Stimulated activated CD4-positive, alpha-beta T cell treated with anti-CD3 and anti-CD28 coated beads, Interleukin-15, amount 100 ng/mL, for 1 hour (primary cell): ENCODE data around the gene KRT81.
"Not testable (repeated sequence)": the region's sequence is repeated elsewhere in the genome, so short reads cannot be mapped to it uniquely, and the experiment has no call there.

Experiments used
- DNase-seq, 2 donors: peaks; one replicate each; pipeline ENCODE4 v3.0.0-alpha.2; 2020; ENCODE audit warnings: low read depth in 1 of 2, low spot score in 1 of 2

Gene KRT81

GRCh38 chr12:52298677-52299190, 7.4 kb upstream of the KRT81 start:
- DNase-seq: no peak

- DNase-seq: no peak
Measured at GRCh38 chr12:52296572-52297215, 5.4 kb upstream of the KRT81 start.

GRCh38 chr12:52295663-52296062, 4.3 kb upstream of the KRT81 start:
- DNase-seq: no peak

GRCh38 chr12:52294803-52295202, 3.5 kb upstream of the KRT81 start:
- no peak for DNase-seq

GRCh38 chr12:52293926-52294325, 2.6 kb upstream of the KRT81 start:
- no peak for DNase-seq

GRCh38 chr12:52290483-52291134, 725 bp downstream of the KRT81 start:
- not testable (repeated sequence) for DNase-seq

GRCh38 chr12:52287816-52288805, 3.2 kb downstream of the KRT81 start:
- DNase-seq: not testable (repeated sequence)

- DNase-seq: not testable (repeated sequence)
Measured at GRCh38 chr12:52286857-52287785, 4.2 kb downstream of the KRT81 start.

- DNase-seq: no peak
Measured at GRCh38 chr12:52285851-52286530, 5.3 kb downstream of the KRT81 start.

GRCh38 chr12:52285172-52285745, 6.1 kb downstream of the KRT81 start:
- no peak for DNase-seq

- DNase-seq: no peak
Measured at GRCh38 chr12:52284562-52285171, 6.7 kb downstream of the KRT81 start.

- DNase-seq: no peak
Measured at GRCh38 chr12:52280796-52281560, 10.4 kb downstream of the KRT81 start.

GRCh38 chr12:52280319-52280795, 11.0 kb downstream of the KRT81 start:
- no peak for DNase-seq

GRCh38 chr12:52279422-52280318, 11.7 kb downstream of the KRT81 start:
- DNase-seq: no peak

- peak; percentile 50 to 64 for DNase-seq
Measured at GRCh38 chr12:52278575-52279421, 12.5 kb downstream of the KRT81 start.
